GM12878 (cell line): ENCODE data around the gene PDLIM5. TPM values are rescaled to one million over a fixed set of nuclear protein-coding genes. Genes with fewer than 3 reads are reported as not detected.

Experiments used
- ATAC-seq: fragments of 200-7000 bp; cut with Tn5 transposase; 3 replicates; pipeline ENCODE4 v1.9.1; 2020; ENCODE audit warnings: mild to moderate bottlenecking, moderate library complexity
- BruUV-seq: library from RNA; stranded (reverse); fragments of 400-500 nt; replicated peaks from 2 replicates; lab custom pipeline; 2021; lab: Mats Ljungman, UMichigan
- CTCF ChIA-PET: fragments of 300-600 bp; sonication (Branson Sonifier 250); formaldehyde crosslinking; extraction: SDS; loops from one replicate; lab custom pipeline; 2021; ENCODE audit warnings: inconsistent platforms; lab: Yijun Ruan, JAX
- POLR2A ChIA-PET: fragments of 350-600 bp; formaldehyde crosslinking; extraction: SDS; loops from one replicate; lab custom pipeline; 2021; ENCODE audit warnings: inconsistent platforms; lab: Charles Lee
- RAD21 ChIA-PET: fragments of 300-600 bp; sonication (Branson Sonifier 250); formaldehyde crosslinking; loops from one replicate; lab custom pipeline; 2023; ENCODE audit warnings: antibody characterized with exemption; ENCODE audit not compliant: unreplicated experiment; lab: Charles Lee
- SMC1A ChIA-PET: fragments of 300-600 bp; sonication (Branson Sonifier 250); formaldehyde crosslinking; loops from one replicate; lab custom pipeline; 2023; ENCODE audit not compliant: unreplicated experiment, uncharacterized antibody; lab: Charles Lee
- DNase-seq: peaks from one replicate; pipeline ENCODE4 v3.0.0-alpha.2; 2011; ENCODE audit warnings: low read depth, low spot score
- FAIRE-seq: peaks from 3 replicates; lab custom pipeline; 2011; peaks lifted over from hg19 to GRCh38; lab: Jason Lieb, UNC
- H2AFZ ChIP-seq: 2 replicates; pipeline ENCODE4 v1.6.0; 2011; ENCODE audit warnings: low read depth, low read length, control low read depth; ENCODE audit not compliant: control insufficient read depth
- H3K27ac ChIP-seq: 2 replicates; pipeline ENCODE4 v1.5.1; 2011; ENCODE audit warnings: control low read depth; ENCODE audit not compliant: control insufficient read depth, insufficient read depth
- H3K27me3 ChIP-seq, 2 experiments: replicated peaks in 1 of 2; 2 replicates each; pipeline versions ENCODE4 v1.6.0 to v1.6.1; 2011; ENCODE audit warnings: low read length in 1 of 2; ENCODE audit not compliant: control insufficient read depth in 2 of 2, insufficient read depth in 2 of 2
- H3K36me3 ChIP-seq, 2 experiments: 2 replicates each; pipeline ENCODE4 v1.5.1; 2011; ENCODE audit warnings: low read length in 1 of 2; ENCODE audit not compliant: control insufficient read depth in 2 of 2, insufficient read depth in 2 of 2
- H3K4me1 ChIP-seq: 2 replicates; pipeline ENCODE4 v1.6.1; 2011; ENCODE audit warnings: mild to moderate bottlenecking, low read length, moderate library complexity, mixed read lengths; ENCODE audit not compliant: control insufficient read depth, insufficient read depth
- H3K4me2 ChIP-seq: 2 replicates; pipeline ENCODE4 v1.6.0; 2011; ENCODE audit warnings: control low read depth; ENCODE audit not compliant: control insufficient read depth, insufficient read depth
- H3K4me3 ChIP-seq: fragments of 200-600 bp; sonication (generic); 2 replicates; pipeline ENCODE4 v1.5.1; 2016
- H3K79me2 ChIP-seq: 2 replicates; pipeline ENCODE4 v1.6.0; 2011; ENCODE audit warnings: low read length; ENCODE audit not compliant: control insufficient read depth, insufficient read depth
- H3K9ac ChIP-seq: 2 replicates; pipeline ENCODE4 v1.8.0; 2011; ENCODE audit warnings: low read length, control low read depth, mixed read lengths; ENCODE audit not compliant: control insufficient read depth, insufficient read depth
- H3K9me3 ChIP-seq: replicated peaks from 3 replicates; pipeline ENCODE4 v1.5.1; 2011; ENCODE audit warnings: mild to moderate bottlenecking, low read length; ENCODE audit not compliant: control insufficient read depth, insufficient read depth
- H4K20me1 ChIP-seq: 2 replicates; pipeline ENCODE4 v1.6.0; 2011; ENCODE audit not compliant: control insufficient read depth, insufficient read depth
- ASH2L ChIP-seq: fragments of 300-600, 200-600 bp; sonication (generic); IDR thresholded peaks from 2 replicates; pipeline ENCODE4 v1.6.1; 2017; ENCODE audit warnings: low read depth, mild to moderate bottlenecking, borderline replicate concordance
- ATF7 ChIP-seq: fragments of 450-650 bp; IDR thresholded peaks from 2 replicates; pipeline ENCODE4 v1.6.1; 2016; ENCODE audit warnings: low read depth, mild to moderate bottlenecking
- CBX3 ChIP-seq: fragments of 200-600 bp; sonication (generic); IDR thresholded peaks from 2 replicates; pipeline ENCODE4 v1.6.1; 2016; ENCODE audit warnings: low read depth, borderline replicate concordance
- CEBPB ChIP-seq, 2 experiments: fragments of 150-350 bp in 1 of 2; IDR thresholded peaks; 2 replicates each; pipeline ENCODE4 v1.6.1; 2012 to 2014; ENCODE audit warnings: low read depth in 2 of 2, low read length in 2 of 2, borderline replicate concordance in 1 of 2, inconsistent platforms in 1 of 2
- CHD1 ChIP-seq: IDR thresholded peaks from 2 replicates; pipeline ENCODE4 v1.6.1; 2012; ENCODE audit warnings: low read depth, low read length, improper control_type of control experiment
- RFX5 ChIP-seq: IDR thresholded peaks from 2 replicates; pipeline ENCODE4 v1.6.1; 2011; ENCODE audit warnings: low read depth, low read length, improper control_type of control experiment
- RUNX3 ChIP-seq: IDR thresholded peaks from 2 replicates; pipeline ENCODE4 v1.6.1; 2012; ENCODE audit warnings: low read length, inconsistent platforms
- SREBF2 ChIP-seq: IDR thresholded peaks from 2 replicates; pipeline ENCODE4 v1.6.1; 2012; ENCODE audit warnings: mild to moderate bottlenecking, low read length
- SUPT20H ChIP-seq: IDR thresholded peaks from 2 replicates; pipeline ENCODE4 v1.6.1; 2011; ENCODE audit warnings: low read depth, mild to moderate bottlenecking, low read length, moderate library complexity, borderline replicate concordance; ENCODE audit not compliant: control insufficient read depth
- TAF1 ChIP-seq: IDR thresholded peaks from 2 replicates; pipeline ENCODE4 v1.6.1; 2011; ENCODE audit warnings: mild to moderate bottlenecking, low read depth, low read length, borderline replicate concordance
- ZNF687 ChIP-seq: fragments of 450-650 bp; IDR thresholded peaks from 2 replicates; pipeline ENCODE4 v1.6.1; 2017; ENCODE audit warnings: mild to moderate bottlenecking, moderate library complexity
- WGBS: methylation state at CpG from one replicate; pipeline ENCODE4 v1.1.6; 2016; ENCODE audit warnings: low lambda C conversion rate; ENCODE audit not compliant: insufficient replicate concordance, insufficient coverage; ENCODE audit errors: missing lambda C conversion rate; 5-methylcytosine and 5-hydroxymethylcytosine counted together
- in situ Hi-C: fragments of 300-500 bp; cut with MboI; formaldehyde crosslinking; loops from 9 replicates; pipeline ENCODE4 v1.14.3; 2018; ENCODE audit warnings: mixed read lengths
- intact Hi-C: fragments of 100-400 bp; cut with micrococcal nuclease; formaldehyde crosslinking; loops from one replicate; pipeline ENCODE4 v1.14.2; 2022; ENCODE audit not compliant: unreplicated experiment
- polyA plus RNA-seq, 11 experiments: library from polyadenylated mRNA; depleted of rRNA in 4 of 11; unstranded in 6 of 11; stranded (reverse) in 5 of 11; fragments of >200 nt; fragmentation: Nextera tagmentation in 4 of 11; fragmentation: Illumina TruSeq in 1 of 11; extraction: Ambion mirVana in 4 of 11; extraction: Trizol in 1 of 11; gene quantifications; 1 replicate in 1 of 11; 2 replicates in 10 of 11; pipeline versions ENCODE4 v1.2.1 to v1.2.3, GENCODE V29; 2011 to 2016; ENCODE audit warnings: inconsistent platforms in 2 of 11, missing spikeins in 2 of 11, low read depth in 1 of 11
- total RNA-seq, 4 experiments: library from RNA; depleted of rRNA in 3 of 4; stranded (reverse); fragments of >200 nt in 3 of 4; fragmentation: Illumina TruSeq in 1 of 4; extraction: Trizol in 1 of 4; gene quantifications; 2 replicates each; pipeline versions ENCODE4 v1.2.1 to v1.2.3, GENCODE V29; 2013 to 2021

The PDLIM5 gene
- total and polyA plus RNA-seq, 10 of the 15 experiments (the other 5 are each of a cell fraction or from before 2014, with no cell fraction given), result 10.0 to 52.9 (median 20.7) TPM

GRCh38 chr4:94640151-94640550 lies 188.4 kb downstream of the PDLIM5 start:
- Histone ChIP-seq H3K4me2 (no peak overlapping the region), H3K4me1 (no peaks in the 10 kb centered on the region), H4K20me1 (no peaks in the 10 kb centered on the region), H3K79me2 (no peaks in the 10 kb centered on the region)
- BruUV-seq, result no TSS peak
- DNase-seq (no peak), ATAC-seq (no peak)
- TF ChIP-seq ZNF687 (no peak), SUPT20H (no peak), ATF7 (no peak), CHD1 (no peak), ASH2L (no peak), RUNX3 (no peak), SREBF2 (no peak), CBX3 (no peak), TAF1 (no peak), CEBPB (IDR thresholded peaks at IDR 0.05; ENCODE audit: borderline replicate concordance in 1 of 2, low read depth in 2 of 2, low read length in 2 of 2) (no peak), RFX5 (no peak)
- TF ChIP-seq, all 136 proteins: peak for 0
- Histone ChIP-seq H3K27ac (no peak overlapping the region), H3K4me3 (no peak overlapping the region), H2AFZ (no peak overlapping the region), H3K27me3 (no peaks in the 10 kb centered on the region), H3K9ac (no peak overlapping the region), H3K9me3 (no peaks in the 10 kb centered on the region), H3K36me3 (no peaks in the 10 kb centered on the region; a peak in 1 of 4 replicates)
- SMC1A ChIA-PET, result no interaction called here
- intact Hi-C loops (no loop called here), in situ Hi-C loops (no loop called here)
- CTCF ChIA-PET, result no interaction called here
- POLR2A ChIA-PET, result no interaction called here
- over 99% methylated on average over 4 of the region's 4 CpGs for WGBS
- FAIRE-seq, result no peak
- RAD21 ChIA-PET, result no interaction called here
